SK-N-SH treated with all-trans-retinoic acid at 6 μM for 48 hours (cell line): ENCODE measurements around the gene UBE2E3.

ENCODE experiments used
- BACH2 ChIP-seq: fragments of 250-450 bp; sonication (Bioruptor Pico); IDR thresholded peaks from 2 replicates; pipeline ENCODE4 v1.9.0; 2021; ENCODE audit warnings: mild to moderate bottlenecking, borderline replicate concordance
- ISL1 ChIP-seq: fragments of 250-450 bp; sonication (Bioruptor Pico); IDR thresholded peaks from 2 replicates; pipeline ENCODE4 v2.1.2; 2022; ENCODE audit warnings: mild to moderate bottlenecking, moderate library complexity
- PATZ1 ChIP-seq: fragments of 250-450 bp; sonication (Bioruptor Pico); IDR thresholded peaks from 2 replicates; pipeline ENCODE4 v1.8.0; 2020; ENCODE audit warnings: mild to moderate bottlenecking, moderate library complexity, borderline replicate concordance
- POU6F1 ChIP-seq: fragments of 250-450 bp; sonication (Bioruptor Pico); IDR thresholded peaks from 2 replicates; pipeline ENCODE4 v1.8.0; 2021; ENCODE audit warnings: low read depth, mild to moderate bottlenecking, moderate library complexity, borderline replicate concordance
- SNAI2 ChIP-seq: fragments of 250-450 bp; sonication (Bioruptor Pico); IDR thresholded peaks from 2 replicates; pipeline ENCODE4 v1.5.0; 2020; ENCODE audit warnings: mild to moderate bottlenecking, moderate library complexity
- ZC3H10 ChIP-seq: fragments of 250-450 bp; sonication (Bioruptor Pico); IDR thresholded peaks from 2 replicates; pipeline ENCODE4 v1.5.1; 2021; ENCODE audit warnings: mild to moderate bottlenecking, moderate library complexity
- ZFP3 ChIP-seq: fragments of 250-450 bp; sonication (Bioruptor Pico); IDR thresholded peaks from 2 replicates; pipeline ENCODE4 v1.5.0; 2020; ENCODE audit warnings: mild to moderate bottlenecking, moderate library complexity
- TF ChIP-seq, protein P1 (sequence below): fragments of 250-450 bp; sonication (Bioruptor Pico); IDR thresholded peaks from 2 replicates; pipeline ENCODE4 v1.5.1; 2020; ENCODE audit warnings: low read depth, mild to moderate bottlenecking, moderate library complexity

DNA sequence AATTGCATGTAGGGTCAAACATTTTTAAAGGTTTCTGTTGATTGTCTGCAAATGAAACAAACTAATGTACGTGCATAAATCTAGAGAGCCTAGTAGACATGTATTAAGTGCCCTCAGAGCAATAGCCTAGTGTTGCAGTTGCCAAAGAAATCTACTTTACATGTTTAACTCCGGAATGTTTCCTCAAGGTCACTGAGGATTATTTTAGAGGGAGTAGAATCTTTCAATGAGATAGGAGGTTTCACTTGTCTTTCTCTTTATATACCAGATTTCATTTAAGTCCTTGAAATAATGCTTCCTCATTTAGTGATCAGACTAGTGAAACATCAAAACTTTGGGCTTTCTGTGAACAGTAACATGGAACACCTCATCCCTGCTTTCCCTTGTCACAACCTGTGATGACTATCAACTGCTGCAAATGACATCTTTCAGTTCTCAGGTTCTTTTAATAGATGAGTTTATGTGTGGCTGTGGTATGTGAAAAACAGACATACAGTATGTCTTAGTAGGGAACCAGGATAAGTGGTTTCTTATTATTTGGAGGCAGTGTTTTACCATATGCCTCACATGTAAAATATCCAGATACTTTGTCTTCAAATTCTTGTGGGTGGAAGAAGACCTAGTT lies 5.5 kb downstream of the UBE2E3 start:
- no peak for TF ChIP-seq ZFP3 (CRISPR knock-in tag)
- no peak for TF ChIP-seq POU6F1 (CRISPR knock-in tag)
- no peak for TF ChIP-seq SNAI2 (CRISPR knock-in tag)
- TF ChIP-seq, protein P1, sequence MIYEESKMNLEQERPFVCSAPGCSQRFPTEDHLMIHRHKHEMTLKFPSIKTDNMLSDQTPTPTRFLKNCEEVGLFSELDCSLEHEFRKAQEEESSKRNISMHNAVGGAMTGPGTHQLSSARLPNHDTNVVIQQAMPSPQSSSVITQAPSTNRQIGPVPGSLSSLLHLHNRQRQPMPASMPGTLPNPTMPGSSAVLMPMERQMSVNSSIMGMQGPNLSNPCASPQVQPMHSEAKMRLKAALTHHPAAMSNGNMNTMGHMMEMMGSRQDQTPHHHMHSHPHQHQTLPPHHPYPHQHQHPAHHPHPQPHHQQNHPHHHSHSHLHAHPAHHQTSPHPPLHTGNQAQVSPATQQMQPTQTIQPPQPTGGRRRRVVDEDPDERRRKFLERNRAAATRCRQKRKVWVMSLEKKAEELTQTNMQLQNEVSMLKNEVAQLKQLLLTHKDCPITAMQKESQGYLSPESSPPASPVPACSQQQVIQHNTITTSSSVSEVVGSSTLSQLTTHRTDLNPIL (CRISPR knock-in tag) = no peak
- TF ChIP-seq ISL1 = no peak
- no peak for TF ChIP-seq PATZ1
- no peak for TF ChIP-seq ZC3H10 (CRISPR knock-in tag)
- no peak for TF ChIP-seq BACH2 (CRISPR knock-in tag)
